GM23338 (cell line): ENCODE data around the gene XPOT. TPM values are rescaled to one million over a fixed set of nuclear protein-coding genes. Genes with fewer than 3 reads are reported as not detected.

Source experiments
- ATAC-seq: fragments of 200-7000 bp; cut with Tn5 transposase; 3 replicates; pipeline ENCODE4 v1.9.1; 2020
- DNase-seq: peaks from one replicate; pipeline ENCODE4 v3.0.0-alpha.2; 2015; ENCODE audit warnings: low spot score
- H2AFZ ChIP-seq: fragments of 200-600 bp; sonication (generic); 2 replicates; pipeline ENCODE4 v1.8.0; 2016; ENCODE audit warnings: antibody characterized with exemption, mild to moderate bottlenecking, moderate library complexity
- H3F3A ChIP-seq: fragments of 200-600 bp; sonication (generic); replicated peaks from 2 replicates; pipeline ENCODE4 v1.8.0; 2017; ENCODE audit warnings: antibody characterized with exemption, mixed run types, low read depth
- H3K27ac ChIP-seq: fragments of 200-600 bp; sonication (generic); 2 replicates; pipeline ENCODE4 v1.6.1; 2016; ENCODE audit warnings: low read depth
- H3K27me3 ChIP-seq: fragments of 200-600 bp; sonication (generic); 2 replicates; pipeline ENCODE4 v1.8.0; 2016; ENCODE audit warnings: mild to moderate bottlenecking, mixed run types, moderate library complexity; ENCODE audit not compliant: insufficient read depth
- H3K36me3 ChIP-seq: fragments of 200-600 bp; sonication (generic); 2 replicates; pipeline ENCODE4 v1.8.0; 2016; ENCODE audit warnings: mild to moderate bottlenecking; ENCODE audit not compliant: insufficient read depth
- H3K4me1 ChIP-seq: fragments of 200-600 bp; sonication (generic); 2 replicates; pipeline ENCODE4 v1.8.0; 2016; ENCODE audit warnings: mild to moderate bottlenecking, moderate library complexity; ENCODE audit not compliant: insufficient read depth
- H3K4me2 ChIP-seq: fragments of 200-600 bp; sonication (generic); 2 replicates; pipeline ENCODE4 v1.7.1; 2017; ENCODE audit warnings: mixed run types
- H3K4me3 ChIP-seq: fragments of 200-600 bp; sonication (generic); 2 replicates; pipeline ENCODE4 v1.6.1; 2016; ENCODE audit warnings: mixed run types
- H3K79me2 ChIP-seq: fragments of 200-600 bp; sonication (generic); replicated peaks from 2 replicates; pipeline ENCODE4 v1.8.0; 2017; ENCODE audit warnings: mild to moderate bottlenecking; ENCODE audit not compliant: insufficient read depth
- H3K9me2 ChIP-seq: fragments of 200-600 bp; sonication (generic); 2 replicates; pipeline ENCODE4 v1.8.0; 2017; ENCODE audit not compliant: insufficient read depth
- H4K20me1 ChIP-seq: fragments of 200-600 bp; sonication (generic); replicated peaks from 2 replicates; pipeline ENCODE4 v1.8.0; 2017; ENCODE audit warnings: mild to moderate bottlenecking; ENCODE audit not compliant: insufficient read depth
- H3K27ac Mint-ChIP-seq: 2 replicates; pipeline ENCODE4 v1.8.0; 2020; ENCODE audit warnings: inconsistent platforms, mild to moderate bottlenecking, moderate library complexity, mixed read lengths
- H3K27me3 Mint-ChIP-seq: 3 replicates; pipeline ENCODE4 v1.8.0; 2022; ENCODE audit warnings: low read depth, mild to moderate bottlenecking, moderate library complexity, mixed read lengths, inconsistent platforms; ENCODE audit not compliant: insufficient read depth, poor library complexity
- H3K36me3 Mint-ChIP-seq: 3 replicates; pipeline ENCODE4 v1.8.0; 2021; ENCODE audit warnings: low read depth, mild to moderate bottlenecking, inconsistent platforms, moderate library complexity, mixed read lengths
- H3K4me1 Mint-ChIP-seq: 3 replicates; pipeline ENCODE4 v1.8.0; 2020; ENCODE audit warnings: mild to moderate bottlenecking, inconsistent platforms, mixed read lengths
- H3K4me3 Mint-ChIP-seq: 3 replicates; pipeline ENCODE4 v1.8.0; 2021; ENCODE audit warnings: moderate library complexity, mild to moderate bottlenecking, inconsistent platforms, mixed read lengths
- H3K9me3 Mint-ChIP-seq: 3 replicates; pipeline ENCODE4 v1.8.0; 2020; ENCODE audit warnings: moderate library complexity, mild to moderate bottlenecking, inconsistent platforms, mixed read lengths
- CTCF ChIP-seq, 2 experiments: fragments of 200-600 bp in 1 of 2; sonication (generic) in 1 of 2; conservative IDR thresholded peaks; 2 replicates each; pipeline versions ENCODE4 v1.5.1 to v1.6.1; 2016 to 2017; ENCODE audit warnings: antibody characterized with exemption in 2 of 2, low read depth in 2 of 2, mild to moderate bottlenecking in 2 of 2, moderate library complexity in 1 of 2
- ZNF331 ChIP-seq: fragments of 250-450 bp; sonication (Bioruptor Pico); IDR thresholded peaks from 2 replicates; pipeline ENCODE4 v1.5.0; 2020; ENCODE audit warnings: low read depth, mild to moderate bottlenecking, moderate library complexity
- polyA plus RNA-seq: library from polyadenylated mRNA; unstranded; fragments of >200 nt; fragmentation: Nextera tagmentation; extraction: Ambion mirVana; gene quantifications from 2 replicates; pipeline ENCODE4 v1.2.1, GENCODE V29; 2016
- total RNA-seq: library from RNA; depleted of rRNA; stranded (reverse); fragments of >200 nt; shearing (Covaris generic); gene quantifications from 2 replicates; pipeline ENCODE4 v1.2.3, GENCODE V29; 2014
- TF ChIP-seq, protein P1 (sequence below): fragments of 250-450 bp; sonication (Bioruptor Pico); IDR thresholded peaks from 2 replicates; pipeline ENCODE4 v1.5.0; 2020; ENCODE audit warnings: mild to moderate bottlenecking, moderate library complexity

The XPOT gene
- total and polyA plus RNA-seq, 2 experiments from 2014 or later, result 58.7 to 145 TPM

GRCh38 chr12:64446295-64446694 is 42.1 kb downstream of the XPOT start:
- peaks cover 12% of the 10 kb centered on the region for H3K4me1 Mint-ChIP-seq

More at GRCh38 chr12:64446295-64446694, 42.1 kb downstream of the XPOT start:
- Histone ChIP-seq H4K20me1 (no peaks in the 10 kb centered on the region; the same call in 1 of the 2 replicates), H3K9me2 (no peaks in the 10 kb centered on the region), H3K27me3 (no peaks in the 10 kb centered on the region), H3K4me2 (no peak overlapping the region), H3K4me1 (peaks cover 10% of the 10 kb centered on the region), H3K4me3 (no peak overlapping the region), H3F3A (peaks cover 11% of the 10 kb centered on the region; the same call in 1 of the 2 replicates), H3K79me2 (0 out of 2 replicates have a peak, but pooled peaks cover 7% of the 10 kb centered on the region), H2AFZ (no peak overlapping the region), H3K36me3 (peaks cover 69% of the 10 kb centered on the region), H3K27ac (no peak overlapping the region)
- ATAC-seq (no peak), DNase-seq (no peak)
- no peaks in the 10 kb centered on the region; the same call in 2 of the 3 replicates for H3K9me3 Mint-ChIP-seq
- no peak overlapping the region for H3K4me3 Mint-ChIP-seq
- H3K27ac Mint-ChIP-seq, result no peak overlapping the region
- peaks cover 5% of the 10 kb centered on the region for H3K27me3 Mint-ChIP-seq
- TF ChIP-seq, protein P1, sequence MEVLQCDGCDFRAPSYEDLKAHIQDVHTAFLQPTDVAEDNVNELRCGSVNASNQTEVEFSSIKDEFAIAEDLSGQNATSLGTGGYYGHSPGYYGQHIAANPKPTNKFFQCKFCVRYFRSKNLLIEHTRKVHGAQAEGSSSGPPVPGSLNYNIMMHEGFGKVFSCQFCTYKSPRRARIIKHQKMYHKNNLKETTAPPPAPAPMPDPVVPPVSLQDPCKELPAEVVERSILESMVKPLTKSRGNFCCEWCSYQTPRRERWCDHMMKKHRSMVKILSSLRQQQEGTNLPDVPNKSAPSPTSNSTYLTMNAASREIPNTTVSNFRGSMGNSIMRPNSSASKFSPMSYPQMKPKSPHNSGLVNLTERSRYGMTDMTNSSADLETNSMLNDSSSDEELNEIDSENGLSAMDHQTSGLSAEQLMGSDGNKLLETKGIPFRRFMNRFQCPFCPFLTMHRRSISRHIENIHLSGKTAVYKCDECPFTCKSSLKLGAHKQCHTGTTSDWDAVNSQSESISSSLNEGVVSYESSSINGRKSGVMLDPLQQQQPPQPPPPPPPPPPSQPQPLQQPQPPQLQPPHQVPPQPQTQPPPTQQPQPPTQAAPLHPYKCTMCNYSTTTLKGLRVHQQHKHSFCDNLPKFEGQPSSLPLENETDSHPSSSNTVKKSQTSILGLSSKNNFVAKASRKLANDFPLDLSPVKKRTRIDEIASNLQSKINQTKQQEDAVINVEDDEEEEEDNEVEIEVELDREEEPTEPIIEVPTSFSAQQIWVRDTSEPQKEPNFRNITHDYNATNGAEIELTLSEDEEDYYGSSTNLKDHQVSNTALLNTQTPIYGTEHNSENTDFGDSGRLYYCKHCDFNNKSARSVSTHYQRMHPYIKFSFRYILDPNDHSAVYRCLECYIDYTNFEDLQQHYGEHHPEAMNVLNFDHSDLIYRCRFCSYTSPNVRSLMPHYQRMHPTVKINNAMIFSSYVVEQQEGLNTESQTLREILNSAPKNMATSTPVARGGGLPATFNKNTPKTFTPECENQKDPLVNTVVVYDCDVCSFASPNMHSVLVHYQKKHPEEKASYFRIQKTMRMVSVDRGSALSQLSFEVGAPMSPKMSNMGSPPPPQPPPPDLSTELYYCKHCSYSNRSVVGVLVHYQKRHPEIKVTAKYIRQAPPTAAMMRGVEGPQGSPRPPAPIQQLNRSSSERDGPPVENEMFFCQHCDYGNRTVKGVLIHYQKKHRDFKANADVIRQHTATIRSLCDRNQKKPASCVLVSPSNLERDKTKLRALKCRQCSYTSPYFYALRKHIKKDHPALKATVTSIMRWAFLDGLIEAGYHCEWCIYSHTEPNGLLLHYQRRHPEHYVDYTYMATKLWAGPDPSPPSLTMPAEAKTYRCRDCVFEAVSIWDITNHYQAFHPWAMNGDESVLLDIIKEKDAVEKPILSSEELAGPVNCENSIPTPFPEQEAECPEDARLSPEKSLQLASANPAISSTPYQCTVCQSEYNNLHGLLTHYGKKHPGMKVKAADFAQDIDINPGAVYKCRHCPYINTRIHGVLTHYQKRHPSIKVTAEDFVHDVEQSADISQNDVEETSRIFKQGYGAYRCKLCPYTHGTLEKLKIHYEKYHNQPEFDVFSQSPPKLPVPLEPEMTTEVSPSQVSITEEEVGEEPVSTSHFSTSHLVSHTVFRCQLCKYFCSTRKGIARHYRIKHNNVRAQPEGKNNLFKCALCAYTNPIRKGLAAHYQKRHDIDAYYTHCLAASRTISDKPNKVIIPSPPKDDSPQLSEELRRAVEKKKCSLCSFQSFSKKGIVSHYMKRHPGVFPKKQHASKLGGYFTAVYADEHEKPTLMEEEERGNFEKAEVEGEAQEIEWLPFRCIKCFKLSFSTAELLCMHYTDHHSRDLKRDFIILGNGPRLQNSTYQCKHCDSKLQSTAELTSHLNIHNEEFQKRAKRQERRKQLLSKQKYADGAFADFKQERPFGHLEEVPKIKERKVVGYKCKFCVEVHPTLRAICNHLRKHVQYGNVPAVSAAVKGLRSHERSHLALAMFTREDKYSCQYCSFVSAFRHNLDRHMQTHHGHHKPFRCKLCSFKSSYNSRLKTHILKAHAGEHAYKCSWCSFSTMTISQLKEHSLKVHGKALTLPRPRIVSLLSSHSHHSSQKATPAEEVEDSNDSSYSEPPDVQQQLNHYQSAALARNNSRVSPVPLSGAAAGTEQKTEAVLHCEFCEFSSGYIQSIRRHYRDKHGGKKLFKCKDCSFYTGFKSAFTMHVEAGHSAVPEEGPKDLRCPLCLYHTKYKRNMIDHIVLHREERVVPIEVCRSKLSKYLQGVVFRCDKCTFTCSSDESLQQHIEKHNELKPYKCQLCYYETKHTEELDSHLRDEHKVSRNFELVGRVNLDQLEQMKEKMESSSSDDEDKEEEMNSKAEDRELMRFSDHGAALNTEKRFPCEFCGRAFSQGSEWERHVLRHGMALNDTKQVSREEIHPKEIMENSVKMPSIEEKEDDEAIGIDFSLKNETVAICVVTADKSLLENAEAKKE (CRISPR knock-in tag), result no peak
- TF ChIP-seq CTCF (conservative IDR thresholded peaks at IDR 0.05; ENCODE audit: low read depth in 2 of 2) (no peak), ZNF331 (CRISPR knock-in tag) (no peak)
- H3K36me3 Mint-ChIP-seq, result peaks cover 79% of the 10 kb centered on the region
